ENCODE measurements around the gene NCK1.

NCK1 gene

GRCh38 chr3:136913168-136913567, 51.2 kb downstream of the NCK1 start:
- no peak for DNase-seq

GRCh38 chr3:136914739-136915138, 52.7 kb downstream of the NCK1 start:
- no peak for DNase-seq

GRCh38 chr3:136916223-136916622, 54.2 kb downstream of the NCK1 start:
- DNase-seq = no peak

DNA sequence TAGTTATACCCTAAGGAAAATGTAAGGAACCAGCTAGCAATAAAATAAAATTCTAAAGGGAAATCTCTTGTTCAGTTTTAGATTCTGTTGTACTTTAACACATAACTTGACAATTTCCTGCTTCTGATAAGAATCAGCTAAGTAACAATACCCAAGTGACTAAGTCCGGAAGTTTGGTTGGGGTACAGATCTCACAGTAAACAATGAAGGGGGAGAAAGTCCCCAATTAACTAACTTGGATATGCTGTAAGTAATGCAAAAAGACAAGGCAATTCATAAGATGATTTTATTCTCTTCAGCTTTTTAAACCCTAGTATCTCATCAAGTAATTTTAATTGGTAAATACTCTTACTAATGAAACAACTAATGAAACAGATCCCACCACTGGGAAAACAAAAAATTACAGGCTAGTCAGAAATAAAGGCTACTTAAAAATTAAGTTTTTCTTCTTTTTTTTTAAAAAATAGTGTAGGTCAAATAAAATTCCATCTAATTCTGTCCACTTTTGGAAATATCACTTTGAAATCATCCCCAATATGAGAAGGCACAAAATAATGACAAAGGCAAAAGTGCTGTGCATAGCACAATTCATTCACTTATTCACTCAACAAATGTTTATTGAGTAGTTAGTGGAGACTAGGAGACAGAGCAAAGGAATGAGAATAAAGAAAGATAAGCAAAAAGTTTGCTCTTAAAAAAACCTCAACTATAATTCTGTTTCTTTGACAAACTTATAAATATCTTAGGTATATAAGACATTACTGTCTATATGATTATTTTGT, 58.0 kb downstream of the NCK1 start:
- no peak for DNase-seq

GRCh38 chr3:136920904-136921611, 59.0 kb downstream of the NCK1 start:
- DNase-seq = no peak

- no peak for DNase-seq
These were observed 63.6 kb downstream of the NCK1 start for GRCh38 chr3:136925425-136926190.

DNA sequence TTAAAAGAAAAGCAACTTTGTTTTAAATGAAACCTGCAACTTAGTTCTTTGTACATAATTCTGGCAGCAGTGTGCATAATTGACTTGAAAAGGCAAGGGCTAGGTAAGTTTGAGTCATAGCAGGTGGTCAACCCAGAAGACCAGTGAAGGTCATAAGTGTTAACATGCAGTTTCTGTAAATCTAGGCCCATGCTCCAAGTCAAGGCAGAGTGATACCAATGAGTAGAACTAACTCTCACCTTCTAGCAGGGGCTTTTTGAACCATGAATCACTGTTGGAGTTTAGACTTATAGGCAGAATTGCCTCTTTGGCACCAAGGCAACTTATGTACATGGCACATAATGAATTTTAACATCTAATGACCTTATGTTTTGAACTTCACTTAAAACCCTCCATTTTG, 66.2 kb downstream of the NCK1 start:
- no peak for DNase-seq

DNA sequence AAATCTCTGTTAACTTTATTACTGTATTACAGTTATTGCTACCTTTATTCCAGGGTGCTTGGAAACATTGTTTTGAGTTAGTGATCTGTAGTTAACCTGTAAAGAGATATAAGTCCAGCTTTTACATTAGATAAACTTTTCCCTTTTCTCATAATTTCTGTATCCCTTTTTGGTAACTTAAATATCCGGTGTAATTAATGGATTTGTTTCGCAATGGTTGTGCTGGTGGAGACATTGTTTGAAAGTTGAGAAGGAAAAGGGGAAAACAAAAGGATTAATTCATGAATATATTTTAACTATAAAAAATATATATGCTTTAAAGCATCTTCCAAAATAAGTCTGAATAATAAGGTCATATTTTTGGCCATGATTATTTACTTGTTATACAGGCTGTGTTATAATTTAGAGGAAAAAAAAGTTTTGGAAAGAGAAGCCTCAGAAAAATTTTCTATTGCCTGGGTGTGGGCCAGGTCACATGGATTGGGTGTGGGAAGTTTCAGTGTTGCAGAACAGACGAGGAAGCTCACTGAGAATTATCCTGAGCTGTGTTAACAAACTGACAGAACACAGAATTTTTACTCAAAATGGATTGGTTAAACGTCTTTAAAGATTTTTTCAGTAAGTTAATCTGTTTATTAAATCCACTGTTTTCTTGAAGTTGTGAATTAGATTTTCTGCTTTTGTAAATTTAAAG, 68.1 kb downstream of the NCK1 start:
- DNase-seq = no peak

GRCh38 chr3:136931606-136932005, 69.6 kb downstream of the NCK1 start:
- DNase-seq = no peak

GRCh38 chr3:136932523-136932922, 70.5 kb downstream of the NCK1 start:
- no peak for DNase-seq

DNA sequence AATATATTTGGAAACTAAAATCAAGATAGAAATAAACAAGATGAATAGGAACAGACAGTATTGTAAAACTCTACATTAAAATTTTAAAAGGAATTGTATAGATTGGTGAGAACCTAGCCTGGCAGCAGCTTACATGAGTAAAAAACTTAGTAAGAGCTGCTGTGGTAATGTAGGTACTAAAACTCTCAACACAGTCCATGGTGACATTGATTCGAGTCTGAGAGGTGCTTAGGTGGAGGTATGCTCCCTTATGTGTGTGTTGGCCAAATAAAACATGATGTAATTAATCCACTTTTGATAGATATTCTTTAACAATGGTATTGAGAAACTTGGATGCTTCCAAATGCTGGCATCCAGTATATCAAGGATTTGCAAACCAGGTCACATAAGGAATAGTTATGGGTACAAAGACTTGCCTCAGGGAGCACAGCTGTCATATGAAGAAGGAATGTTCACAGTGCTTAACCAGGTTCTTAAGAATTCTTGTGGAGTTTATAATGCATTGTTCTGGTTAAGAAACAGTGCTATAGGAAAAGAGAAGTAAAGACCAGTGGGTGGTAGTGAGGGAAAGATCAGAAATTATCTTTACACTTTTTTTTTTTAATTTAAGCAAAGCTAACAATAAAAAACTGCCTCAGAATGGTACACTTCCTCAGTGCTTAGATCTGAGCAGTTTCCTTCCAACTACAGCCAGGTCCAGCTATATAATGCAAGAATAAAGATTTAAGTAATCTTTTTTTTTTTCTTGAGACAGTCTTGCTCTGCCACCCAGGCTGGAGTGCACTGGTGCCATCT, 71.2 kb downstream of the NCK1 start:
- DNase-seq = no peak

GRCh38 chr3:136937175-136937574, 75.2 kb downstream of the NCK1 start:
- DNase-seq = no peak

DNA sequence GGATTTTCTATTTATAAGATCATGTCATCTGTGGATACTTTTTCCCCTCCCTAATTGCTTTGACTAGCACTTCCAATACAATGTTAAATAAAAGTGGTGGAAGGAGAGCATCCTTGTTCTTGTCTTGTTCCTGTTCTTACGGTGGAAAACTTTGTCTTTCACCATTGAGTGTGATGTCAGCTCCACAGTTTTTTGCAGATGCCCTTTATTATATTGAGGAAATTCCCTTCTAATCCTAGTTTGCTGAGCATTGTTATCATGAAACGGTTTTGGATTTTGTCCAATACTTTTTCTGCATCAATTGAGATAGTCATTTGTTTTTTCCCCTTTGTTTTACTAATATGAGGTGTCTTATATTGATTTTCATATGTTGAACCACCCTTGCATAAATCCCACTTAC, 75.8 kb downstream of the NCK1 start:
- DNase-seq = peak; percentile 22

DNA sequence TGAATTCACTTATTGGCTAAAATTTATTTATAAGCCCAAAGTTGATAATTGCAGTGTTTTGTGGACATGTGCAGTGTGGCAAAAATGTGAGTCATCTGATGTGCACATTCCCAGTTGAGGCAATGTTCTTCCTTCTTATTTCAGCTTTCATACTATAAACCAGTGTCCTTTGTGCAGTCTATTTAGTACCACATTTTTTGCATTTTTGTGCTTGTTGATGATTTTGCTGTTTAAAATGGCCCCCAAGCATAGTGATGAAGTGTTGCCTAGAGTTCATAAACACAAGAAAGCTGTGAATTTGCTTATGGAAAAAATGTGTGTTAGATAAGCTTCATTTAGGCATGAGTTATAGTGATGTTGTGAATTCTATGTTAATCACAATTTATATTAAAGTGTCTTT, 76.3 kb downstream of the NCK1 start:
- DNase-seq = peak; percentile 22

DNA sequence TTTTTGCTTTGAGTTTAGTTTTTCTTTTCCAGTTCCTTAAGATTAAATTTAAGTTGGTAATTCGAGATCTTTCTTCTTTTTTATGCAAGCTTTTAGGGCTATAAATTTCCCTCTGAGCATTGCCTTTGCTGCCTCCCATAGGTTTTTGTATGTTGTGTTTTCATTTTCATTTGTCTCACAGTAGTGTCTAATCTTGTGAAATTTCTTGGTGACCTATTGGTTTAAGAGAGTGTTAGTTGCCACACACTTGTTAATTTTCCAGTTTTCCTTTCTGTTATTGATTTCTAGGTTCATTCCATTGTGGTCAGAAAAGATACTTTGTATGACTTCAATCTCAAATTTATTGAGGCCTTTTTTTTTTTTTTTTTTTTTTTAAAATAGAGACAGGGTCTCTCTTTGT, 77.5 kb downstream of the NCK1 start:
- DNase-seq = no peak

GRCh38 chr3:136942803-136943202, 80.8 kb downstream of the NCK1 start:
- no peak for DNase-seq

GRCh38 chr3:136943436-136943835, 81.4 kb downstream of the NCK1 start:
- no peak for DNase-seq

- DNase-seq = no peak
These were observed 85.0 kb downstream of the NCK1 start for GRCh38 chr3:136946978-136947377.

DNA sequence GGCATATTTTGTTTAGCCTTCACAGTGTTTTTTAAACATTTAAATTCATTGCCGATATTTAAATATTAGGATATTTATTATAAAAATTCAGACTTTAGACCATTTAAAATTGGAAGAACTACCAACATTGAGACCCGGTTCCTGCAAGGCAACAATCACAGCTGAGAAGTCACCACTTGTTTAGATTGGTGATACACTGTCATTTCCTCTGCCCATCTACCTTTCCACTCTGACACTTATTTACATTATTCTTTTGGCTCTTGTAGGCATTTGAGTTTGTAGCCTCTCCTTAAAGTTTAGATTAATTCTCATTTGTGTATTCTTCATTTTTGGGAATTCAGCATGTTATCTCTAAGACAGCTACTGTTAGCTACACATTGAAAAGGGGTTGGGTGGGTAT, 85.5 kb downstream of the NCK1 start:
- no peak for DNase-seq

GRCh38 chr3:136949146-136949545, 87.1 kb downstream of the NCK1 start:
- no peak for DNase-seq

GRCh38 chr3:136949708-136950107, 87.7 kb downstream of the NCK1 start:
- no peak for DNase-seq

DNA sequence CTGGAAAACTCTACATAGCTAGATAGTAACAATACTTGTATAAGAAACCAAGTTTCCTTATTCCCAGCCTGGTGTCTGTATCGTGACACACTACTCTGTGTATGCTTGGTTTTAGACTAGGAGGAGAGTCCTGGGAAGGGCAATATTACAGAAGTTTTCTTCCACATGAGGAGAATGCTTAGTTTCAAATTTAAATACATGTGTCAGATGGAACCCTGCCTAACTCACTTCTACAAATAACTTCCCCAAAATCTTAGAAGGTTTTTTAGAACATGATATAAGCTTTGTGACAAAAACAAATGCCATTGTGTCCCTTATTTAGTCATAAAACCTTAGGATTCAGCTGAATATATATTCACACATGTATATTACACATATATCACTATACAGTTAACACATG, 88.6 kb downstream of the NCK1 start:
- DNase-seq = no peak
